ENCODE results near the gene XKR7. TPM values are rescaled to one million over a fixed set of nuclear protein-coding genes. Genes with fewer than 3 reads are reported as not detected.

Gene XKR7
- total and polyA plus RNA-seq, 10 of the 15 experiments (the other 5 are each of a cell fraction or from before 2014, with no cell fraction given), result not detected

DNA sequence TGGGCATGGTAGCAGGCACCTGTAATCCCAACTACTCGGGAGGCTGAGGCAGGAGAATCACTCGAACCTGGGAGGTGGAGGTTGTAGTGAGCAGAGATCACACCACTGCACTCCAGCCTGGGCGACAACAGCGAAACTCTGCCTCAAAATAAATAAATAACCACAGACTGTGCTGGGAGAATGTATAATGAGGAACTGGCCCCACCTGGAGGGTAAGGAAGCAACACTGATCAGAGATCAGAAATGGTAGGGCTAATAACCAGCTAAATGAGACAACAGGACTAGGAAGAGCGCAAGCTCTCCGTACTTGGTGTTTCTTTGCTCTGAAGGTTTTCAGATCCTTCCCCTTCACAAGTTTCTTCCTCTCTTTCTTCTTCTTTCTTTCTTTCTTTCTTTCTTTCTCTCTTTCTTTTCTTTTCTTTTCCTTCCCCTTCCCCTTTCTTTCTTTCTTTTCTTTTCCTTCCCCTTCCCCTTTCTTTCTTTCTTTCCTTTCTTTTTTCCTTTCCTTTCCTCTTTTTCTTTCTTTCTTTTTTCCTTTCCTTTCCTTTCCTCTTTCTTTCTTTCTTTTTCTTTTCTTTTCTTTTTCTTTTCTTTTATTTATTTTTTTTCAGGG, 56.8 kb downstream of the XKR7 start:
- Histone ChIP-seq H3K36me3 (ENCODE audit: control insufficient read depth in 2 of 2, insufficient read depth in 2 of 2, low read length in 1 of 2) (no peaks in the 10 kb centered on the region), H3K9ac (ENCODE audit: control insufficient read depth, insufficient read depth, low read length) (no peak overlapping the region), H3K4me2 (ENCODE audit: control insufficient read depth, insufficient read depth) (no peak overlapping the region), H3K9me3 (replicated peaks; ENCODE audit: control insufficient read depth, insufficient read depth, low read length) (no peaks in the 10 kb centered on the region), H3K4me3 (no peak overlapping the region), H2AFZ (ENCODE audit: control insufficient read depth, low read depth, low read length) (no peak overlapping the region), H4K20me1 (ENCODE audit: control insufficient read depth, insufficient read depth) (no peaks in the 10 kb centered on the region), H3K27ac (ENCODE audit: control insufficient read depth, insufficient read depth) (no peak overlapping the region), H3K79me2 (ENCODE audit: control insufficient read depth, insufficient read depth, low read length) (no peaks in the 10 kb centered on the region), H3K4me1 (ENCODE audit: control insufficient read depth, insufficient read depth, low read length) (no peaks in the 10 kb centered on the region), H3K27me3 (replicated peaks in 1 of 2; ENCODE audit: control insufficient read depth in 2 of 2, insufficient read depth in 2 of 2, low read length in 1 of 2) (peaks cover 2 to 5% of the 10 kb centered on the region in 2 experiments)
- ATAC-seq, result peak; percentile 79
- ChIA-PET SMC1A (ENCODE audit: uncharacterized antibody, unreplicated experiment) (interaction anchor here (1.0 to 1.3 kb wide), 4 partner anchors 13 to 73 kb away, joined by 3 to 4 read pairs (median 3); partner anchors contain the start of gene PDRG1), RAD21 (ENCODE audit: unreplicated experiment) (interaction anchor here (1.0 kb wide), 1 partner anchor 12 kb away, joined by 3 read pairs; no protein-coding TSS in a partner anchor), POLR2A (no interaction called here), CTCF (interaction anchor here (0.7 to 2.4 kb wide), 8 partner anchors 10 to 178 kb away, joined by 3 to 15 read pairs (median 4); no protein-coding TSS in a partner anchor)
- WGBS (ENCODE audit: insufficient coverage, insufficient replicate concordance, low lambda C conversion rate, missing lambda C conversion rate), result 34% methylated on average over 6 of the region's 6 CpGs
- TF ChIP-seq, protein P1, sequence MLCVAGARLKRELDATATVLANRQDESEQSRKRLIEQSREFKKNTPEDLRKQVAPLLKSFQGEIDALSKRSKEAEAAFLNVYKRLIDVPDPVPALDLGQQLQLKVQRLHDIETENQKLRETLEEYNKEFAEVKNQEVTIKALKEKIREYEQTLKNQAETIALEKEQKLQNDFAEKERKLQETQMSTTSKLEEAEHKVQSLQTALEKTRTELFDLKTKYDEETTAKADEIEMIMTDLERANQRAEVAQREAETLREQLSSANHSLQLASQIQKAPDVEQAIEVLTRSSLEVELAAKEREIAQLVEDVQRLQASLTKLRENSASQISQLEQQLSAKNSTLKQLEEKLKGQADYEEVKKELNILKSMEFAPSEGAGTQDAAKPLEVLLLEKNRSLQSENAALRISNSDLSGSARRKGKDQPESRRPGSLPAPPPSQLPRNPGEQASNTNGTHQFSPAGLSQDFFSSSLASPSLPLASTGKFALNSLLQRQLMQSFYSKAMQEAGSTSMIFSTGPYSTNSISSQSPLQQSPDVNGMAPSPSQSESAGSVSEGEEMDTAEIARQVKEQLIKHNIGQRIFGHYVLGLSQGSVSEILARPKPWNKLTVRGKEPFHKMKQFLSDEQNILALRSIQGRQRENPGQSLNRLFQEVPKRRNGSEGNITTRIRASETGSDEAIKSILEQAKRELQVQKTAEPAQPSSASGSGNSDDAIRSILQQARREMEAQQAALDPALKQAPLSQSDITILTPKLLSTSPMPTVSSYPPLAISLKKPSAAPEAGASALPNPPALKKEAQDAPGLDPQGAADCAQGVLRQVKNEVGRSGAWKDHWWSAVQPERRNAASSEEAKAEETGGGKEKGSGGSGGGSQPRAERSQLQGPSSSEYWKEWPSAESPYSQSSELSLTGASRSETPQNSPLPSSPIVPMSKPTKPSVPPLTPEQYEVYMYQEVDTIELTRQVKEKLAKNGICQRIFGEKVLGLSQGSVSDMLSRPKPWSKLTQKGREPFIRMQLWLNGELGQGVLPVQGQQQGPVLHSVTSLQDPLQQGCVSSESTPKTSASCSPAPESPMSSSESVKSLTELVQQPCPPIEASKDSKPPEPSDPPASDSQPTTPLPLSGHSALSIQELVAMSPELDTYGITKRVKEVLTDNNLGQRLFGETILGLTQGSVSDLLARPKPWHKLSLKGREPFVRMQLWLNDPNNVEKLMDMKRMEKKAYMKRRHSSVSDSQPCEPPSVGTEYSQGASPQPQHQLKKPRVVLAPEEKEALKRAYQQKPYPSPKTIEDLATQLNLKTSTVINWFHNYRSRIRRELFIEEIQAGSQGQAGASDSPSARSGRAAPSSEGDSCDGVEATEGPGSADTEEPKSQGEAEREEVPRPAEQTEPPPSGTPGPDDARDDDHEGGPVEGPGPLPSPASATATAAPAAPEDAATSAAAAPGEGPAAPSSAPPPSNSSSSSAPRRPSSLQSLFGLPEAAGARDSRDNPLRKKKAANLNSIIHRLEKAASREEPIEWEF (IDR thresholded peaks at IDR 0.05; ENCODE audit: insufficient replicate concordance, low read depth, low read length), result no peak
- TF ChIP-seq, protein P2, sequence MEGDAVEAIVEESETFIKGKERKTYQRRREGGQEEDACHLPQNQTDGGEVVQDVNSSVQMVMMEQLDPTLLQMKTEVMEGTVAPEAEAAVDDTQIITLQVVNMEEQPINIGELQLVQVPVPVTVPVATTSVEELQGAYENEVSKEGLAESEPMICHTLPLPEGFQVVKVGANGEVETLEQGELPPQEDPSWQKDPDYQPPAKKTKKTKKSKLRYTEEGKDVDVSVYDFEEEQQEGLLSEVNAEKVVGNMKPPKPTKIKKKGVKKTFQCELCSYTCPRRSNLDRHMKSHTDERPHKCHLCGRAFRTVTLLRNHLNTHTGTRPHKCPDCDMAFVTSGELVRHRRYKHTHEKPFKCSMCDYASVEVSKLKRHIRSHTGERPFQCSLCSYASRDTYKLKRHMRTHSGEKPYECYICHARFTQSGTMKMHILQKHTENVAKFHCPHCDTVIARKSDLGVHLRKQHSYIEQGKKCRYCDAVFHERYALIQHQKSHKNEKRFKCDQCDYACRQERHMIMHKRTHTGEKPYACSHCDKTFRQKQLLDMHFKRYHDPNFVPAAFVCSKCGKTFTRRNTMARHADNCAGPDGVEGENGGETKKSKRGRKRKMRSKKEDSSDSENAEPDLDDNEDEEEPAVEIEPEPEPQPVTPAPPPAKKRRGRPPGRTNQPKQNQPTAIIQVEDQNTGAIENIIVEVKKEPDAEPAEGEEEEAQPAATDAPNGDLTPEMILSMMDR (IDR thresholded peaks at IDR 0.05 in 2 of 3, conservative IDR thresholded peaks at IDR 0.05 in 1 of 3; ENCODE audit: control insufficient read depth in 2 of 3, extremely low read depth in 1 of 3, insufficient read depth in 1 of 3, low read depth in 3 of 3, low read length in 3 of 3), result peak in 1 of 3 experiments; percentile 19; a peak in 2 of 6 replicates
- TF ChIP-seq RAD21 (IDR thresholded peaks at IDR 0.05; ENCODE audit: insufficient read depth, low read depth, low read length), result peak; percentile 19; the same call in 1 of the 2 replicates
- TF ChIP-seq, protein P3, sequence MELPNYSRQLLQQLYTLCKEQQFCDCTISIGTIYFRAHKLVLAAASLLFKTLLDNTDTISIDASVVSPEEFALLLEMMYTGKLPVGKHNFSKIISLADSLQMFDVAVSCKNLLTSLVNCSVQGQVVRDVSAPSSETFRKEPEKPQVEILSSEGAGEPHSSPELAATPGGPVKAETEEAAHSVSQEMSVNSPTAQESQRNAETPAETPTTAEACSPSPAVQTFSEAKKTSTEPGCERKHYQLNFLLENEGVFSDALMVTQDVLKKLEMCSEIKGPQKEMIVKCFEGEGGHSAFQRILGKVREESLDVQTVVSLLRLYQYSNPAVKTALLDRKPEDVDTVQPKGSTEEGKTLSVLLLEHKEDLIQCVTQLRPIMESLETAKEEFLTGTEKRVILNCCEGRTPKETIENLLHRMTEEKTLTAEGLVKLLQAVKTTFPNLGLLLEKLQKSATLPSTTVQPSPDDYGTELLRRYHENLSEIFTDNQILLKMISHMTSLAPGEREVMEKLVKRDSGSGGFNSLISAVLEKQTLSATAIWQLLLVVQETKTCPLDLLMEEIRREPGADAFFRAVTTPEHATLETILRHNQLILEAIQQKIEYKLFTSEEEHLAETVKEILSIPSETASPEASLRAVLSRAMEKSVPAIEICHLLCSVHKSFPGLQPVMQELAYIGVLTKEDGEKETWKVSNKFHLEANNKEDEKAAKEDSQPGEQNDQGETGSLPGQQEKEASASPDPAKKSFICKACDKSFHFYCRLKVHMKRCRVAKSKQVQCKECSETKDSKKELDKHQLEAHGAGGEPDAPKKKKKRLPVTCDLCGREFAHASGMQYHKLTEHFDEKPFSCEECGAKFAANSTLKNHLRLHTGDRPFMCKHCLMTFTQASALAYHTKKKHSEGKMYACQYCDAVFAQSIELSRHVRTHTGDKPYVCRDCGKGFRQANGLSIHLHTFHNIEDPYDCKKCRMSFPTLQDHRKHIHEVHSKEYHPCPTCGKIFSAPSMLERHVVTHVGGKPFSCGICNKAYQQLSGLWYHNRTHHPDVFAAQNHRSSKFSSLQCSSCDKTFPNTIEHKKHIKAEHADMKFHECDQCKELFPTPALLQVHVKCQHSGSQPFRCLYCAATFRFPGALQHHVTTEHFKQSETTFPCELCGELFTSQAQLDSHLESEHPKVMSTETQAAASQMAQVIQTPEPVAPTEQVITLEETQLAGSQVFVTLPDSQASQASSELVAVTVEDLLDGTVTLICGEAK (IDR thresholded peaks at IDR 0.05; ENCODE audit: borderline replicate concordance), result no peak
- TF ChIP-seq NBN (IDR thresholded peaks at IDR 0.05), result 0 out of 2 replicates have a peak, but pooled peaks have one; percentile 40
- TF ChIP-seq, protein P4, sequence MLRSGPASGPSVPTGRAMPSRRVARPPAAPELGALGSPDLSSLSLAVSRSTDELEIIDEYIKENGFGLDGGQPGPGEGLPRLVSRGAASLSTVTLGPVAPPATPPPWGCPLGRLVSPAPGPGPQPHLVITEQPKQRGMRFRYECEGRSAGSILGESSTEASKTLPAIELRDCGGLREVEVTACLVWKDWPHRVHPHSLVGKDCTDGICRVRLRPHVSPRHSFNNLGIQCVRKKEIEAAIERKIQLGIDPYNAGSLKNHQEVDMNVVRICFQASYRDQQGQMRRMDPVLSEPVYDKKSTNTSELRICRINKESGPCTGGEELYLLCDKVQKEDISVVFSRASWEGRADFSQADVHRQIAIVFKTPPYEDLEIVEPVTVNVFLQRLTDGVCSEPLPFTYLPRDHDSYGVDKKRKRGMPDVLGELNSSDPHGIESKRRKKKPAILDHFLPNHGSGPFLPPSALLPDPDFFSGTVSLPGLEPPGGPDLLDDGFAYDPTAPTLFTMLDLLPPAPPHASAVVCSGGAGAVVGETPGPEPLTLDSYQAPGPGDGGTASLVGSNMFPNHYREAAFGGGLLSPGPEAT (IDR thresholded peaks at IDR 0.05; ENCODE audit: low read depth), result no peak
- TF ChIP-seq ZNF384 (IDR thresholded peaks at IDR 0.05; ENCODE audit: borderline replicate concordance, low read depth, low read length), result no peak
- peak; percentile 72; the same call in 1 of the 2 replicates for TF ChIP-seq SPI1 (IDR thresholded peaks at IDR 0.05; ENCODE audit: borderline replicate concordance, insufficient read depth, low read depth, low read length)
- intact Hi-C loops (cut with micrococcal nuclease; ENCODE audit: unreplicated experiment) (no loop called here), in situ Hi-C loops (cut with MboI) (no loop called here)
- no peak for FAIRE-seq
- BruUV-seq (replicated peaks), result no TSS peak
- no peak for DNase-seq (ENCODE audit: low read depth, low spot score)

All from GM12878 (cell line).